ENCODE measurements around the gene SLC35A1.
A peak's percentile ranks its signal among the peaks of the same experiment; 100 is the strongest.
"Not testable (repeated sequence)": the region's sequence is repeated elsewhere in the genome, so short reads cannot be mapped to it uniquely, and the experiment has no call there.

SLC35A1 gene

GRCh38 chr6:87472525-87473418 is at the start of gene SLC35A1:
Gene SLC35A1, plus strand, starts transcription at chr6:87472974. Its CDS starts 30 bp downstream, at chr6:87473004.
- ATAC-seq (peak; percentile 92), DNase-seq (peak; percentile 86)
- H3K36me3 Mint-ChIP-seq (ENCODE audit: low read depth): no peaks in the 10 kb centered on the region
- H3K9me3 Mint-ChIP-seq: no peaks in the 10 kb centered on the region
- H3K4me1 Mint-ChIP-seq: peaks cover 19% of the 10 kb centered on the region
- H3K27ac Mint-ChIP-seq: peak within 1 kb of the TSS; percentile 98
- H3K27me3 Mint-ChIP-seq: peaks cover 2% of the 10 kb centered on the region
- peak within 1 kb of the TSS; percentile 97 for H3K4me3 Mint-ChIP-seq

GRCh38 chr6:87426789-87427188 is 46.0 kb upstream of the SLC35A1 start:
- Mint-ChIP-seq H3K27ac (no peak overlapping the region), H3K36me3 (ENCODE audit: low read depth) (no peaks in the 10 kb centered on the region), H3K4me3 (no peak overlapping the region), H3K4me1 (no peaks in the 10 kb centered on the region), H3K27me3 (peaks cover 12% of the 10 kb centered on the region), H3K9me3 (no peaks in the 10 kb centered on the region)
- ATAC-seq (no peak), DNase-seq (no peak)

GRCh38 chr6:87430499-87430898 is 42.3 kb upstream of the SLC35A1 start:
- peaks cover 16% of the 10 kb centered on the region for H3K27me3 Mint-ChIP-seq
- H3K9me3 Mint-ChIP-seq: no peaks in the 10 kb centered on the region
- no peaks in the 10 kb centered on the region for H3K36me3 Mint-ChIP-seq (ENCODE audit: low read depth)
- DNase-seq (no peak), ATAC-seq (no peak)
- no peak overlapping the region for H3K4me3 Mint-ChIP-seq
- no peak overlapping the region for H3K27ac Mint-ChIP-seq
- no peaks in the 10 kb centered on the region for H3K4me1 Mint-ChIP-seq

- Mint-ChIP-seq H3K36me3 (ENCODE audit: low read depth) (no peaks in the 10 kb centered on the region), H3K4me1 (no peaks in the 10 kb centered on the region), H3K4me3 (no peak overlapping the region), H3K9me3 (no peaks in the 10 kb centered on the region), H3K27ac (no peak overlapping the region), H3K27me3 (peaks cover 16% of the 10 kb centered on the region)
- no peak for ATAC-seq
- DNase-seq: no peak
Observed at GRCh38 chr6:87431263-87431662, 41.5 kb upstream of the SLC35A1 start.

GRCh38 chr6:87436435-87436834 is 36.3 kb upstream of the SLC35A1 start:
- no peak overlapping the region for H3K4me3 Mint-ChIP-seq
- H3K36me3 Mint-ChIP-seq (ENCODE audit: low read depth): no peaks in the 10 kb centered on the region
- peaks cover 8% of the 10 kb centered on the region for H3K27me3 Mint-ChIP-seq
- ATAC-seq (peak; percentile 43), DNase-seq (peak; percentile 27)
- H3K27ac Mint-ChIP-seq: no peak overlapping the region
- no peaks in the 10 kb centered on the region for H3K4me1 Mint-ChIP-seq
- no peaks in the 10 kb centered on the region for H3K9me3 Mint-ChIP-seq

GRCh38 chr6:87441711-87442110 is 31.1 kb upstream of the SLC35A1 start:
- no peaks in the 10 kb centered on the region for H3K9me3 Mint-ChIP-seq
- H3K27ac Mint-ChIP-seq: no peak overlapping the region
- H3K27me3 Mint-ChIP-seq: peaks cover 6% of the 10 kb centered on the region
- no peak for ATAC-seq
- H3K4me3 Mint-ChIP-seq: no peak overlapping the region
- DNase-seq: no peak
- no peaks in the 10 kb centered on the region for H3K36me3 Mint-ChIP-seq (ENCODE audit: low read depth)
- no peaks in the 10 kb centered on the region for H3K4me1 Mint-ChIP-seq

GRCh38 chr6:87444362-87444761 is 28.4 kb upstream of the SLC35A1 start:
- Mint-ChIP-seq H3K4me3 (no peak overlapping the region), H3K36me3 (ENCODE audit: low read depth) (no peaks in the 10 kb centered on the region), H3K9me3 (no peaks in the 10 kb centered on the region), H3K27ac (no peak overlapping the region), H3K4me1 (no peaks in the 10 kb centered on the region), H3K27me3 (peaks cover 14% of the 10 kb centered on the region)
- DNase-seq: no peak
- no peak for ATAC-seq

GRCh38 chr6:87465051-87465450 is 7.7 kb upstream of the SLC35A1 start:
- H3K27me3 Mint-ChIP-seq: peaks cover 25% of the 10 kb centered on the region
- no peak for ATAC-seq
- H3K27ac Mint-ChIP-seq: no peak overlapping the region
- H3K36me3 Mint-ChIP-seq (ENCODE audit: low read depth): no peaks in the 10 kb centered on the region
- DNase-seq: no peak
- peaks cover 7% of the 10 kb centered on the region for H3K9me3 Mint-ChIP-seq
- no peaks in the 10 kb centered on the region for H3K4me1 Mint-ChIP-seq
- no peak overlapping the region for H3K4me3 Mint-ChIP-seq

GRCh38 chr6:87473419-87473903 is 687 bp downstream of the SLC35A1 start:
- ATAC-seq: peak; percentile 81
- no peaks in the 10 kb centered on the region for H3K27me3 Mint-ChIP-seq
- peaks cover 19% of the 10 kb centered on the region for H3K4me1 Mint-ChIP-seq
- peak overlapping the region; percentile 97 for H3K4me3 Mint-ChIP-seq
- peak overlapping the region; percentile 98 for H3K27ac Mint-ChIP-seq
- H3K9me3 Mint-ChIP-seq: no peaks in the 10 kb centered on the region
- no peak for DNase-seq
- peaks cover 6% of the 10 kb centered on the region for H3K36me3 Mint-ChIP-seq (ENCODE audit: low read depth)

- Mint-ChIP-seq H3K27me3 (no peaks in the 10 kb centered on the region), H3K9me3 (no peaks in the 10 kb centered on the region), H3K27ac (no peak overlapping the region), H3K36me3 (ENCODE audit: low read depth) (peaks cover 15% of the 10 kb centered on the region), H3K4me1 (no peaks in the 10 kb centered on the region), H3K4me3 (no peak overlapping the region)
- no peak for ATAC-seq
- no peak for DNase-seq
Observed at GRCh38 chr6:87481931-87482330, 9.2 kb downstream of the SLC35A1 start.

- H3K27ac Mint-ChIP-seq: no peak overlapping the region
- H3K4me1 Mint-ChIP-seq: no peaks in the 10 kb centered on the region
- H3K4me3 Mint-ChIP-seq: no peak overlapping the region
- ATAC-seq (no peak), DNase-seq (no peak)
- no peaks in the 10 kb centered on the region for H3K9me3 Mint-ChIP-seq
- no peaks in the 10 kb centered on the region for H3K27me3 Mint-ChIP-seq
- H3K36me3 Mint-ChIP-seq (ENCODE audit: low read depth): peaks cover 15% of the 10 kb centered on the region
Observed at GRCh38 chr6:87482366-87482765, 9.6 kb downstream of the SLC35A1 start.

GRCh38 chr6:87483929-87484328 is 11.2 kb downstream of the SLC35A1 start:
- Mint-ChIP-seq H3K27me3 (no peaks in the 10 kb centered on the region), H3K4me1 (no peaks in the 10 kb centered on the region), H3K4me3 (no peak overlapping the region), H3K9me3 (no peaks in the 10 kb centered on the region), H3K36me3 (ENCODE audit: low read depth) (peaks cover 6% of the 10 kb centered on the region), H3K27ac (no peak overlapping the region)
- DNase-seq (peak; percentile 10), ATAC-seq (peak; percentile 36)

GRCh38 chr6:87484491-87484890 is 11.7 kb downstream of the SLC35A1 start:
- Mint-ChIP-seq H3K36me3 (ENCODE audit: low read depth) (peaks cover 6% of the 10 kb centered on the region), H3K9me3 (no peaks in the 10 kb centered on the region), H3K4me1 (no peaks in the 10 kb centered on the region), H3K27me3 (no peaks in the 10 kb centered on the region), H3K4me3 (no peak overlapping the region), H3K27ac (no peak overlapping the region)
- no peak for DNase-seq
- no peak for ATAC-seq

GRCh38 chr6:87487555-87487954 is 14.8 kb downstream of the SLC35A1 start:
- Mint-ChIP-seq H3K27ac (no peak overlapping the region), H3K27me3 (no peaks in the 10 kb centered on the region), H3K36me3 (ENCODE audit: low read depth) (peaks cover 8% of the 10 kb centered on the region), H3K9me3 (no peaks in the 10 kb centered on the region), H3K4me1 (no peaks in the 10 kb centered on the region), H3K4me3 (no peak overlapping the region)
- ATAC-seq: no peak
- DNase-seq: no peak

GRCh38 chr6:87489326-87489725 is 16.6 kb downstream of the SLC35A1 start:
- H3K36me3 Mint-ChIP-seq (ENCODE audit: low read depth): peaks cover 13% of the 10 kb centered on the region
- DNase-seq, H3K9me3 Mint-ChIP-seq, ATAC-seq, H3K4me1 Mint-ChIP-seq, H3K4me3 Mint-ChIP-seq, H3K27ac Mint-ChIP-seq, H3K27me3 Mint-ChIP-seq: not testable (repeated sequence)
